ENCODE data around the gene TMEM218.

The TMEM218 gene

DNA sequence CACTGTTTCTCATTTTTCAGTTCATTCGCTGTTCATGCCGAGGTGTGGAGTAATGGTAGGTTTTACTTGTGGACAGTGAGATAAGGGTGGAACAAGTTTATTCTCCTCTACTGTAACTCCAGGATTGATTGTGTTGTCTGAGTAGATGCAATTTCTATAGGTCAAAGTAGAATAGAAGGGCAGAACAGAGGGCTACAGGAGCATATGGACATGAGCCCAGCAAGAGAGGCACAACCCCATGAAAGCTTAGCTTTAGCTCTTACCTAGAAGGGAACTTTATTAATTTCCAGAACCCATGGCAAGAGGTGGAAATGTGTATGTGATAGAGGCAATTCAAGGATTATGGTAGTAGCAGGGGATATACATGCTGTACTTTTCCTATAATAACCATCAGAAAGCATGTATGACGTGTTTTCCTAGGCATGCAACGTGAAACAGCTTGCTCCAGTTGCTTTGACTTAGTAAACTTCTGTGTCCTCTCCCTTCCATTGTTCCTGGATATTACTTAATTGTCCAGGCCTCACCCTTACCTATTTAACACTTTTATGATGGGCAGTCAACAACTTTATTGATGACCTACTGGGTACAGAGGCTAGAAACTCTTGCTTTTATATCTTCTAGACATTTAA is 62.1 kb downstream of the TMEM218 start:
- DNase-seq = no peak
